ENCODE data around the gene TENM4. TPM values are rescaled to one million over a fixed set of nuclear protein-coding genes. Genes with fewer than 3 reads are reported as not detected.

Gene TENM4
- total and polyA plus RNA-seq, 10 of the 15 experiments (the other 5 are each of a cell fraction or from before 2014, with no cell fraction given) = 0.03 to 0.12 (median 0.06) TPM; not detected in 7

DNA sequence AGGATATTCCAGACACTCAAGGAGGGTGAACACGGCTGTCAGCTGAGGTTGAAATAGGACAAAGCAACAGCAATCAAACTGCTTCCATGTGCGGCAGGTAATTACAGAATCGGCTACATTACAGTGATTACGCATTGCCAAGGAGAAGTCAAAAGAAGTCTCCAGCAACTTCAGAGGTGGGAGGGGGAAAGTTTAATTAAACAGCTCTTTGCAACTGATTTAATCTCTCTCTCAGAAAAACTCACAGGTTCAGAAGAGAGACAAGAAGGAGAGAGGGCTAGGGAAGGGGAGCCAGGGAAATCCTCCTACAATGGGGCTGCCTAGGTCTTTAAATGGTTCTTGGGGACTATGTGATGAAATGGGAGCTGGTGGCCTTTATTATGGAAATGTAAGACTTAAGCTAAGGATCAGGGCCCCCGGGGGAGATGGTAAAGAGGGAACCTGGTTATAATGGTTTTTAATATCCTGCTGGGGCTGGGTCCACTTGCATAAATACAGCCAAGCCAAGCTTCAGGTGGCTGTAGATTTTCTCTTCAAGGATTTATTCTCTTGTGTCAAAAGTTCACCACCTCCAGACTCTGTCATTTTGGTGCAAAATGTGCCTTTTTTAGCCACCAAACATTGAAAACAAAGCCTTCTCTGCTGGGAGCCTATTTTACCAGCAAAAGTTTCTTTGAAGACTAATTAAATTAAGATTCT is 511.5 kb downstream of the TENM4 start:
- no peak overlapping the region for H3K9ac ChIP-seq (ENCODE audit: control insufficient read depth, insufficient read depth, low read length)
- no peak overlapping the region for H3K27ac ChIP-seq (ENCODE audit: control insufficient read depth, insufficient read depth)
- in situ Hi-C loops (cut with MboI) (no loop called here), intact Hi-C loops (cut with micrococcal nuclease; ENCODE audit: unreplicated experiment) (no loop called here)
- no peak overlapping the region for H2AFZ ChIP-seq (ENCODE audit: control insufficient read depth, low read depth, low read length)
- RAD21 ChIA-PET (ENCODE audit: unreplicated experiment) = no interaction called here
- no peak for DNase-seq (ENCODE audit: low read depth, low spot score)
- H3K27me3 ChIP-seq (replicated peaks in 1 of 2; ENCODE audit: control insufficient read depth in 2 of 2, insufficient read depth in 2 of 2, low read length in 1 of 2) = peaks cover 0 to 2% of the 10 kb centered on the region in 2 experiments; a peak in 3 of 4 replicates
- CTCF ChIA-PET = interaction anchor here (1.0 kb wide), 1 partner anchor 283 kb away, joined by 3 read pairs; no protein-coding TSS in a partner anchor
- H3K4me2 ChIP-seq (ENCODE audit: control insufficient read depth, insufficient read depth) = no peak overlapping the region
- H3K9me3 ChIP-seq (replicated peaks; ENCODE audit: control insufficient read depth, insufficient read depth, low read length) = no peaks in the 10 kb centered on the region
- POLR2A ChIA-PET = interaction anchor here (0.6 kb wide), 1 partner anchor 12 kb away, joined by 5 read pairs; no protein-coding TSS in a partner anchor
- H4K20me1 ChIP-seq (ENCODE audit: control insufficient read depth, insufficient read depth) = no peaks in the 10 kb centered on the region
- H3K4me1 ChIP-seq (ENCODE audit: control insufficient read depth, insufficient read depth, low read length) = no peaks in the 10 kb centered on the region
- no peak overlapping the region for H3K4me3 ChIP-seq
- SMC1A ChIA-PET (ENCODE audit: uncharacterized antibody, unreplicated experiment) = interaction anchor here (1.0 kb wide), 1 partner anchor 96 kb away, joined by 3 read pairs; no protein-coding TSS in a partner anchor
- BruUV-seq (replicated peaks) = no TSS peak
- no peak for ATAC-seq
- no peaks in the 10 kb centered on the region for H3K36me3 ChIP-seq (ENCODE audit: control insufficient read depth in 2 of 2, insufficient read depth in 2 of 2, low read length in 1 of 2)
- no peaks in the 10 kb centered on the region for H3K79me2 ChIP-seq (ENCODE audit: control insufficient read depth, insufficient read depth, low read length)
- 66% methylated on average over 5 of the region's 5 CpGs for WGBS (ENCODE audit: insufficient coverage, insufficient replicate concordance, low lambda C conversion rate, missing lambda C conversion rate)
- FAIRE-seq = no peak
- TF ChIP-seq EZH2 (IDR thresholded peaks at IDR 0.05; ENCODE audit: borderline replicate concordance, control insufficient read depth, low read depth, low read length) (no peak), MYB (IDR thresholded peaks at IDR 0.05; ENCODE audit: borderline replicate concordance, low read depth, low read length) (no peak), ASH2L (IDR thresholded peaks at IDR 0.05; ENCODE audit: borderline replicate concordance, low read depth) (no peak), BACH1 (IDR thresholded peaks at IDR 0.05; ENCODE audit: borderline replicate concordance) (no peak), PBX3 (IDR thresholded peaks at IDR 0.05; ENCODE audit: insufficient replicate concordance, low read depth, low read length) (no peak), SIN3A (IDR thresholded peaks at IDR 0.05; ENCODE audit: low read depth, low read length) (no peak), CHD1 (IDR thresholded peaks at IDR 0.05; ENCODE audit: low read depth, low read length) (no peak), CBX5 (IDR thresholded peaks at IDR 0.05; ENCODE audit: low read depth) (no peak), ZBTB11 (CRISPR knock-in tag; IDR thresholded peaks at IDR 0.05) (no peak), MXI1 (IDR thresholded peaks at IDR 0.05; ENCODE audit: low read depth, low read length) (no peak), FOXM1 (IDR thresholded peaks at IDR 0.05; ENCODE audit: low read depth, low read length) (no peak), ZNF622 (IDR thresholded peaks at IDR 0.05) (no peak), BHLHE40 (IDR thresholded peaks at IDR 0.05; ENCODE audit: borderline replicate concordance in 1 of 2, low read depth in 2 of 2, low read length in 1 of 2) (no peak), TCF12 (IDR thresholded peaks at IDR 0.05; ENCODE audit: low read depth, low read length) (no peak)
- TF ChIP-seq, protein P1, sequence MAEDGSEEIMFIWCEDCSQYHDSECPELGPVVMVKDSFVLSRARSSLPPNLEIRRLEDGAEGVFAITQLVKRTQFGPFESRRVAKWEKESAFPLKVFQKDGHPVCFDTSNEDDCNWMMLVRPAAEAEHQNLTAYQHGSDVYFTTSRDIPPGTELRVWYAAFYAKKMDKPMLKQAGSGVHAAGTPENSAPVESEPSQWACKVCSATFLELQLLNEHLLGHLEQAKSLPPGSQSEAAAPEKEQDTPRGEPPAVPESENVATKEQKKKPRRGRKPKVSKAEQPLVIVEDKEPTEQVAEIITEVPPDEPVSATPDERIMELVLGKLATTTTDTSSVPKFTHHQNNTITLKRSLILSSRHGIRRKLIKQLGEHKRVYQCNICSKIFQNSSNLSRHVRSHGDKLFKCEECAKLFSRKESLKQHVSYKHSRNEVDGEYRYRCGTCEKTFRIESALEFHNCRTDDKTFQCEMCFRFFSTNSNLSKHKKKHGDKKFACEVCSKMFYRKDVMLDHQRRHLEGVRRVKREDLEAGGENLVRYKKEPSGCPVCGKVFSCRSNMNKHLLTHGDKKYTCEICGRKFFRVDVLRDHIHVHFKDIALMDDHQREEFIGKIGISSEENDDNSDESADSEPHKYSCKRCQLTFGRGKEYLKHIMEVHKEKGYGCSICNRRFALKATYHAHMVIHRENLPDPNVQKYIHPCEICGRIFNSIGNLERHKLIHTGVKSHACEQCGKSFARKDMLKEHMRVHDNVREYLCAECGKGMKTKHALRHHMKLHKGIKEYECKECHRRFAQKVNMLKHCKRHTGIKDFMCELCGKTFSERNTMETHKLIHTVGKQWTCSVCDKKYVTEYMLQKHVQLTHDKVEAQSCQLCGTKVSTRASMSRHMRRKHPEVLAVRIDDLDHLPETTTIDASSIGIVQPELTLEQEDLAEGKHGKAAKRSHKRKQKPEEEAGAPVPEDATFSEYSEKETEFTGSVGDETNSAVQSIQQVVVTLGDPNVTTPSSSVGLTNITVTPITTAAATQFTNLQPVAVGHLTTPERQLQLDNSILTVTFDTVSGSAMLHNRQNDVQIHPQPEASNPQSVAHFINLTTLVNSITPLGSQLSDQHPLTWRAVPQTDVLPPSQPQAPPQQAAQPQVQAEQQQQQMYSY (CRISPR knock-in tag; IDR thresholded peaks at IDR 0.05) = no peak
